Peyer's patch (tissue), 4 donors: ENCODE measurements around the gene C1RL. TPM values are rescaled to one million over a fixed set of nuclear protein-coding genes. Genes with fewer than 3 reads are reported as not detected.

Experiments used
- DNase-seq, 3 donors: peaks; one replicate each; pipeline ENCODE4 v3.0.0-alpha.2; 2017 to 2019
- H3K27ac ChIP-seq, 4 donors: fragments of 200-600 bp; sonication (generic); one replicate each; pipeline ENCODE4 v1.5.1; 2016 to 2019
- H3K27me3 ChIP-seq, 2 donors: fragments of 200-600 bp; sonication (generic); one replicate each; pipeline ENCODE4 v1.5.1; 2019
- H3K36me3 ChIP-seq, 3 donors: fragments of 200-600 bp; sonication (generic); one replicate each; pipeline ENCODE4 v1.5.1; 2016 to 2019
- H3K4me1 ChIP-seq, 4 donors: fragments of 200-600 bp; sonication (generic); one replicate each; pipeline ENCODE4 v1.5.1; 2016 to 2019
- H3K4me3 ChIP-seq, 4 donors: fragments of 200-600 bp; sonication (generic); 1 replicate in 3 of 4; 2 replicates in 1 of 4; pipeline ENCODE4 v1.5.1; 2016 to 2019; ENCODE audit warnings: mild to moderate bottlenecking in 1 of 4
- H3K9me3 ChIP-seq, 4 donors: fragments of 200-600 bp; sonication (generic); one replicate each; pipeline ENCODE4 v1.5.1; 2016 to 2019; ENCODE audit warnings: mild to moderate bottlenecking in 1 of 4
- POLR2A ChIP-seq, 2 donors: fragments of 450-650 bp; IDR thresholded peaks; one replicate each; pipeline ENCODE4 v1.5.1; 2017; ENCODE audit warnings: antibody characterized with exemption in 2 of 2, mild to moderate bottlenecking in 2 of 2, moderate library complexity in 2 of 2
- total RNA-seq, 4 donors: library from RNA; depleted of rRNA; stranded (reverse); fragments of >200 nt; gene quantifications; one replicate each; pipeline ENCODE4 v1.1.0, GENCODE V29; 2016
- TF ChIP-seq, protein P1 (sequence below), 6 experiments: fragments of 450-650 bp in 4 of 6; fragments of 200-600 bp in 2 of 6; sonication (generic) in 1 of 6; IDR thresholded peaks; one replicate each; pipeline ENCODE4 v1.5.1; 2017 to 2019; ENCODE audit warnings: antibody characterized with exemption in 6 of 6, mild to moderate bottlenecking in 3 of 6, moderate library complexity in 1 of 6

The C1RL gene, protein sequence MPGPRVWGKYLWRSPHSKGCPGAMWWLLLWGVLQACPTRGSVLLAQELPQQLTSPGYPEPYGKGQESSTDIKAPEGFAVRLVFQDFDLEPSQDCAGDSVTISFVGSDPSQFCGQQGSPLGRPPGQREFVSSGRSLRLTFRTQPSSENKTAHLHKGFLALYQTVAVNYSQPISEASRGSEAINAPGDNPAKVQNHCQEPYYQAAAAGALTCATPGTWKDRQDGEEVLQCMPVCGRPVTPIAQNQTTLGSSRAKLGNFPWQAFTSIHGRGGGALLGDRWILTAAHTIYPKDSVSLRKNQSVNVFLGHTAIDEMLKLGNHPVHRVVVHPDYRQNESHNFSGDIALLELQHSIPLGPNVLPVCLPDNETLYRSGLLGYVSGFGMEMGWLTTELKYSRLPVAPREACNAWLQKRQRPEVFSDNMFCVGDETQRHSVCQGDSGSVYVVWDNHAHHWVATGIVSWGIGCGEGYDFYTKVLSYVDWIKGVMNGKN
- total RNA-seq = 10 to 100 TPM; 44.6 to 87.7 (median 51.5) TPM

DNA sequence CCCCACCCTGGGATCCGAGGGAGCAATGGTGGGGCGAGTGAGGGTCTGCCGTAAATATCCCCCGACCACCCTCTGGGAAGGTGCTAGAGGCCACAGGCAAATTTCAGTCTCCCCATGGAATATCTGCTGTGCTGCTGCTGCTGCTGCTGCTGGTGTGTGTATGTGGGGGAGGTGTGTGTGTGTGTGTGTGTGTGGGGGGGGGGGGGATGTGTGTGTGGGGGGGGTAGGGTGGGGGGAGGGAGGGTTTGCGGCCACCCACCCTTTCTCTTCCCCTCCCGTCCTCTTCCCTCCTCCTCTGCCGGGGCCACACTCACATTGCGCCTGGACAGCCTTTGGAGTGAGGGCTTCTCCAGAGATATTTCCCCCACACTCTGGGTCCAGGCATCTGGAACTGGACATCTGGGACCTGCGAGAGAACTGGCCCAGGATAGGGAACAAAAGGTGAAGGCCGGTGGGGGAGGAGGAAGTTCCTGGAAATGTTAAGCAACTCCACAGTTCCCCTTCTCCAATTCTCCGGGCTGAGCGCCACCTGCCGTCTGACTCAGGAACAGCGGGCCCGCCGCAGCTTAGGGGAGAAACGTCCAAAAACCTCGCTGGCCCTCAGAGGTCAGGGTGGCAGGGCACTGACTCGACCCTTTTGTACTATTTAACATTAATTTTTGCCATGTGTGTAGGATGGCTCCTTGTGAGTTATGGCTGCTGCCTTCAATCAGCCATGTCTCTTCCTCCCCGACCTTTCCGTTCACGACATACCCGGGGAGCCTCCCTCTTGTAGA is at the start of gene C1RL:
TSS of gene C1RL (minus strand) at position 419 of the 776 bp plus-strand sequence. CDS start at position 385, 34 bp downstream.
- Histone ChIP-seq H3K9me3 (no peaks in the 10 kb centered on the region), H3K4me1 (peaks cover 0 to 12% (median 8%) of the 10 kb centered on the region in 4 donors), H3K27me3 (no peaks in the 10 kb centered on the region), H3K27ac (peak within 1 kb of the TSS; percentile 89 to 96 (median 94)), H3K36me3 (peaks cover 0 to 6% (median 0%) of the 10 kb centered on the region in 3 donors), H3K4me3 (peak within 1 kb of the TSS; percentile 55 to 72 (median 62))
- peak; percentile 91 to 95 (median 92) for DNase-seq
- TF ChIP-seq, protein P1, sequence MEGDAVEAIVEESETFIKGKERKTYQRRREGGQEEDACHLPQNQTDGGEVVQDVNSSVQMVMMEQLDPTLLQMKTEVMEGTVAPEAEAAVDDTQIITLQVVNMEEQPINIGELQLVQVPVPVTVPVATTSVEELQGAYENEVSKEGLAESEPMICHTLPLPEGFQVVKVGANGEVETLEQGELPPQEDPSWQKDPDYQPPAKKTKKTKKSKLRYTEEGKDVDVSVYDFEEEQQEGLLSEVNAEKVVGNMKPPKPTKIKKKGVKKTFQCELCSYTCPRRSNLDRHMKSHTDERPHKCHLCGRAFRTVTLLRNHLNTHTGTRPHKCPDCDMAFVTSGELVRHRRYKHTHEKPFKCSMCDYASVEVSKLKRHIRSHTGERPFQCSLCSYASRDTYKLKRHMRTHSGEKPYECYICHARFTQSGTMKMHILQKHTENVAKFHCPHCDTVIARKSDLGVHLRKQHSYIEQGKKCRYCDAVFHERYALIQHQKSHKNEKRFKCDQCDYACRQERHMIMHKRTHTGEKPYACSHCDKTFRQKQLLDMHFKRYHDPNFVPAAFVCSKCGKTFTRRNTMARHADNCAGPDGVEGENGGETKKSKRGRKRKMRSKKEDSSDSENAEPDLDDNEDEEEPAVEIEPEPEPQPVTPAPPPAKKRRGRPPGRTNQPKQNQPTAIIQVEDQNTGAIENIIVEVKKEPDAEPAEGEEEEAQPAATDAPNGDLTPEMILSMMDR (IDR thresholded peaks at IDR 0.05) = peak; percentile 96 to 99 (median 98)
- peak in 1 of 2 donors; percentile 38 for TF ChIP-seq POLR2A (IDR thresholded peaks at IDR 0.05)

DNA sequence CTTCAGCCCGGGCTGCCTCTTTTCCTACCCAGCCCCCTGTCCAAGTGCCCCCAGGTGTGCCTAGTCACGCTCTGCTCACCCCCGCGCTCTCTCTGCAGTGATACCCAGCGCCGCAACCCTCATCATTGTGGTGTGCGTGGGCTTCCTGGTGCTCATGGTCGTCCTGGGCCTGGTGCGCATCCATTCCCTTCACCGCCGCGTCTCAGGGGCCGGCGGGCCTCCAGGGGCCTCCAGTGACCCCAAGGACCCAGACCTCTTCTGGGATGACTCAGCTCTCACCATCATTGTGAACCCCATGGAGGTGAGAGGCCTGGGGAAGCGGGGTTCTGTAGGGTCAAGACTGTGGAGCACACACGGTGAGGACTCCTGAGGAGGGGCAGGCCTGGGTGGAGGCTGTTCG is 48.4 kb upstream of the C1RL start:
- no peak for TF ChIP-seq POLR2A (IDR thresholded peaks at IDR 0.05)
- no peak overlapping the region for H3K27ac ChIP-seq
- peaks cover 0 to 5% (median 0%) of the 10 kb centered on the region in 3 donors for H3K36me3 ChIP-seq
- H3K27me3 ChIP-seq = no peaks in the 10 kb centered on the region
- H3K9me3 ChIP-seq = no peaks in the 10 kb centered on the region
- H3K4me1 ChIP-seq = no peaks in the 10 kb centered on the region
- DNase-seq = no peak
- no peak overlapping the region for H3K4me3 ChIP-seq

DNA sequence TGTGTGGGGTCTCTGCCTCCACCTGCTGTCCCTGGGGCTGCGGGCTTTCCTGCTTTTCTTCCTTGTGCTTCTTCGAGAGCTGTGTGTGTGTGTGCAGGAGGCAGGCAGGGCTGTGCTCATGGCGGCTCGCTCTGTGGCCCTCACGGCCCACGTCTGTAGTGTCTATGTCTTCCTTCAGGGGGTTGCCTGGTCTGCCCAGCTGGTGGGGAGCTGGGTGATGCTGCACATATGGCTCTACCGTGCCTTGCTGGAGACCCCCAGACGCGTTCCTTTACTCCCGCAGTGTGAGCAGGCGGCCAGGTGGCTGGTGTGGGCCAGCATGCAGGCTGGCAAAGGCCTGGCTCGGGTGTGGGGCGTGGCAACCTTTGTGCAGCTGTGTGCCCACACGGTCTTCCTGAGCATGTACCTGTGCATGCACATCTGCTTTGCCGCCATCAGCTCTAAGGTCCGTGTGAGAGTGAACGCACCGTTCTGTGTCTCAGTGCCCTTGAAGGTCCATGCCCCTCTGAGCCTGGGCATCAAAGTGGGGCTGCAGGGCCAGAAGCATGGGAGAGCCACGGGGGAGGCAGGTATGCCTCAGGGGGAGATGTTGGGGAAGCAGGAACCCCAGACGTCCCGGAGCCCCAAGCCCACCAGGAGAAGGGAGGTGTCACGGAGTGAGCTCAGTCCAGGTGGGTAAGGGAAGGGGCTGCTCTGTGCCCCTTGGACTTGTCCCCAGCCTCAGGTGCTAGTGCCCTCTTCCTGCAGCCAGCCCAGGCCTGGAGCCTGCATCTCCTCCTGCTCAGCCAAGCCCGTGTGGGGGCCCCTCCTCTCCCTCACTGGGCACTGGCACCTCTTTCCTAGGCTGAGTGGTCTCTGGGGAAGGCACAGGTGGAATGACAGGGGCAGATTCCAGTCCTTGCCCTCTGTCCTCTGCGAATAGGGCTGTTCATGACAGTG is 47.5 kb upstream of the C1RL start:
- no peaks in the 10 kb centered on the region for H3K27me3 ChIP-seq
- H3K4me3 ChIP-seq = no peak overlapping the region
- DNase-seq = no peak
- no peaks in the 10 kb centered on the region for H3K4me1 ChIP-seq
- H3K36me3 ChIP-seq = peaks cover 0 to 5% (median 0%) of the 10 kb centered on the region in 3 donors
- TF ChIP-seq POLR2A (IDR thresholded peaks at IDR 0.05) = no peak
- TF ChIP-seq, protein P1 (IDR thresholded peaks at IDR 0.05) = no peak
- H3K27ac ChIP-seq = no peak overlapping the region
- H3K9me3 ChIP-seq = no peaks in the 10 kb centered on the region

DNA sequence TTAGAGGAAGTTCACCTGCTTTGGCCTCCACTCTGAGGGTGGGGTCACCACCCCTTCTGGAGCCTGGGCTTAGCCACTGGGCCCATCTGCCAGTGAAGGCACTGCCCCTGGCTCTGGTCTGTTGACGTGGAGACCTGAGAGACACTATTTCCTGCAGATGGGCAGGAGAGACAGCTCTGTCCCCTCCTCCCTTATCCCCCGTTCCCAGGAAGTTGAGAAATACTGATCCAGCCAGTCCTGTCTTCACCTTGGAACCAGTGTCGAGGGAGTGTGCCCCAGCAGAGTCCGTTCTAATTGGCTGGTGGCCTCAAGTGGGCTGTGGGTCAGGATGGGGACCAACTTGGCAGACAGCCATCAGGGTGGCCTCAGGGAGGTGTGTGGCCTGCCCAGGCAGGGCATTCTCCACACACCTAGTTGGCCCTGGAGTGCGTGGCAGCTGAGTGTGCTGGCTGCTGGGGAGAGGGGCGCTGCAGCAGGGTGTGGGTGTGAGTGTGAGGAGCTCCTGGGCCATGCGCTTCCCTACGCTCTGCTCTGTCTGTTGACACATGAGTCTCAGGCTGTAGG is 46.5 kb upstream of the C1RL start:
- H3K4me3 ChIP-seq = no peak overlapping the region
- no peaks in the 10 kb centered on the region for H3K9me3 ChIP-seq
- no peak overlapping the region for H3K27ac ChIP-seq
- peaks cover 0 to 11% (median 0%) of the 10 kb centered on the region in 3 donors for H3K36me3 ChIP-seq
- DNase-seq = no peak
- H3K4me1 ChIP-seq = no peaks in the 10 kb centered on the region
- H3K27me3 ChIP-seq = no peaks in the 10 kb centered on the region
- no peak for TF ChIP-seq POLR2A (IDR thresholded peaks at IDR 0.05)
- TF ChIP-seq, protein P1 (IDR thresholded peaks at IDR 0.05) = no peak

DNA sequence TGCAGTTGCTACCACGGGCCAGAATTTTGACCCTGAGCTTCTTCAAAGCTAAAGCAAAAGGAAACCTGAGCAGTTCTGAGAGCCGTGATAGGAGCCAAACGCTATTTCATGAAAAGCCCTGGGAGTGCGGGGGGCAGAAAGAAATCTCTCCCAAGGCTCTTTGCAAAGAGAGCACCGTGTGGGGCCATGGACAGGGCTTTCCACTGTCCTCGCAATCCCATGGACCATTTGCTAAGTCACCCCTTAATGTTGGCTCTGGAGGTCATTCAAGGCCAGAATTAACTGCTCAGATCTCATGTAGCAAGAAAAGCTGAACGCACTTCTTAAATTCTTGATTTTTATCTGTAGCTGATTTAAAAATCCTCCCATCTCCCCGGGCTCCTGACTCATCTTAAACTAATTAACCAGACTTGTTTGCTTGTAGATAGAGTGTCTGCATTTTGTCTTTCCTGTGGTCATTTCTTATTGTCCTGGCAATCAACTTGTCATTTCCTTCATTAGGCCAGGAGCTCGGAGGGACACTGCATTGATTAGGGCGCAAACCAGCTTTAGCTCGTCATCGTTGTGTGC is 46.0 kb upstream of the C1RL start:
- Histone ChIP-seq H3K27me3 (no peaks in the 10 kb centered on the region), H3K36me3 (peaks cover 0 to 16% (median 0%) of the 10 kb centered on the region in 3 donors), H3K9me3 (no peaks in the 10 kb centered on the region), H3K27ac (no peak overlapping the region), H3K4me3 (no peak overlapping the region), H3K4me1 (no peaks in the 10 kb centered on the region)
- no peak for DNase-seq
- TF ChIP-seq, protein P1 (IDR thresholded peaks at IDR 0.05) = no peak
- no peak for TF ChIP-seq POLR2A (IDR thresholded peaks at IDR 0.05)
